Neuron (in vitro differentiated cells): Measurements from ENCODE around the gene BEX5.
A peak's percentile ranks its signal among the peaks of the same experiment; 100 is the strongest.
"Not testable (repeated sequence)": the region's sequence is repeated elsewhere in the genome, so short reads cannot be mapped to it uniquely, and the experiment has no call there.

Source experiments
- H2AFZ ChIP-seq: one replicate; pipeline ENCODE4 v1.6.1; 2013; ENCODE audit warnings: low read depth, mild to moderate bottlenecking, inconsistent platforms, low read length, moderate library complexity
- H3K27me3 ChIP-seq: one replicate; pipeline ENCODE4 v1.6.1; 2013; ENCODE audit warnings: low read length; ENCODE audit not compliant: insufficient read depth
- H3K36me3 ChIP-seq: one replicate; pipeline ENCODE4 v1.6.1; 2013; ENCODE audit warnings: low read length; ENCODE audit not compliant: insufficient read depth
- H3K4me1 ChIP-seq: one replicate; pipeline ENCODE4 v1.6.1; 2013; ENCODE audit warnings: low read length; ENCODE audit not compliant: insufficient read depth
- H3K4me3 ChIP-seq: 2 replicates; pipeline ENCODE4 v1.5.1; 2013; ENCODE audit warnings: mild to moderate bottlenecking, low read length, moderate library complexity
- H3K9me3 ChIP-seq: one replicate; pipeline ENCODE4 v1.6.1; 2013; ENCODE audit warnings: low read length

The BEX5 gene

DNA sequence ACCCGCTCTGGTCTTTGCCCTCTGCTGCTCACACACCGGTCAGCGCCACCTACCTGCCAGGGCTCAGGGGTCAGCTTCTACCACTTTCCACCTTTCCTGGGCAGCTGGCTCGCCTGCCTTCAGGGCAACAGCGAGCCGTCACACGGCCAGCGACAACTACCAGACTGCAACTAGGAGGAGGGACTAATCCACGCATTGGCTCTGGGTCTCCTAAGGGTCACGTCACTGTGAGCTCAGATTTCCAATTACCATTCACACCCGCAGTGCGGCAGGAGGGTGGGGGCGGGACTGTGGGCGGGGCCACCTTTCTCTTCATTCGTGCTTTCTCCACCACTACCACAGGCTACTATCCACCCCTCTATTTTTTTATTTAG is at the start of gene BEX5:
BEX5 (minus strand) TSS at position 172 of the 374 bp plus-strand sequence. CDS start 1,712 bp downstream, outside the sequence.
- no peak within 1 kb of the TSS for H2AFZ ChIP-seq
- H3K4me1 ChIP-seq = no peaks in the 10 kb centered on the region
- no peak within 1 kb of the TSS for H3K4me3 ChIP-seq
- peaks cover 7% of the 10 kb centered on the region for H3K27me3 ChIP-seq
- H3K36me3 ChIP-seq = no peaks in the 10 kb centered on the region
- no peaks in the 10 kb centered on the region for H3K9me3 ChIP-seq

DNA sequence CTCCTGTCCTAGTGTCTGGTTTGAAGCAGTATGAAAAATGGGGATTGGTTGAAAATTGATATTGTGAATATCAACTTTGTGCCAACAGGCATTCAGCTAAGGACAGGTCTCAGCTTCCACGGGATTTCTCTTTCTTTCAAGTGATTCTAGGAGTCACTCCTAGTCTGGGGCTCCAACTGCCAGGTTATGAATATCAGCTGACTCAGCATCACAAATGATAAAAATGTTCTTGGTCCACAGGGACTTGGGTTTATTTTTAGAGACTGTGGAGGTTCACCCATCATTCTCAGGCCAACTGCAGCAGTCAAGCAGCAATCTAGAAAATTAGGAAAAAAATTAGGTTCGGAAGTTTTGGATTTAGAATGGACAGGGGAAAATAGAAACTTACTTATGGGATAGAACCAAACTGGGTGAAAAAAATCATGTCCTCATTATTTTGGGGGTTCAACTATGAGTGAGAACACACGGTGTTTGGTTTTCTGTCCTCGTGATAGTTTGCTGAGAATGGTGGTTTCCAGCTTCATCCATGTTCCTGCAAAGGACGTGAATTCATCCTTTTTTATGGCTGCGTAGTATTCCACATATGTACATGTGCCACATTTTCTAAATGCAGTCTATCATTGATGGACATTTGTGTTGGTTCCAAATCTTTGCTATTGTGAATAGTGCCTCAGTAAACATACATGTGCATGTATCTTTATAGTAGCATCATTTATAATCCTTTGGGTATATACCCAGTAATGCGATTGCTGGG is 30.4 kb upstream of the BEX5 start:
- Histone ChIP-seq H3K4me3 (no peak overlapping the region), H3K4me1 (no peaks in the 10 kb centered on the region), H3K27me3 (no peaks in the 10 kb centered on the region), H3K9me3 (no peaks in the 10 kb centered on the region), H3K36me3 (no peaks in the 10 kb centered on the region), H2AFZ (no peak overlapping the region)

DNA sequence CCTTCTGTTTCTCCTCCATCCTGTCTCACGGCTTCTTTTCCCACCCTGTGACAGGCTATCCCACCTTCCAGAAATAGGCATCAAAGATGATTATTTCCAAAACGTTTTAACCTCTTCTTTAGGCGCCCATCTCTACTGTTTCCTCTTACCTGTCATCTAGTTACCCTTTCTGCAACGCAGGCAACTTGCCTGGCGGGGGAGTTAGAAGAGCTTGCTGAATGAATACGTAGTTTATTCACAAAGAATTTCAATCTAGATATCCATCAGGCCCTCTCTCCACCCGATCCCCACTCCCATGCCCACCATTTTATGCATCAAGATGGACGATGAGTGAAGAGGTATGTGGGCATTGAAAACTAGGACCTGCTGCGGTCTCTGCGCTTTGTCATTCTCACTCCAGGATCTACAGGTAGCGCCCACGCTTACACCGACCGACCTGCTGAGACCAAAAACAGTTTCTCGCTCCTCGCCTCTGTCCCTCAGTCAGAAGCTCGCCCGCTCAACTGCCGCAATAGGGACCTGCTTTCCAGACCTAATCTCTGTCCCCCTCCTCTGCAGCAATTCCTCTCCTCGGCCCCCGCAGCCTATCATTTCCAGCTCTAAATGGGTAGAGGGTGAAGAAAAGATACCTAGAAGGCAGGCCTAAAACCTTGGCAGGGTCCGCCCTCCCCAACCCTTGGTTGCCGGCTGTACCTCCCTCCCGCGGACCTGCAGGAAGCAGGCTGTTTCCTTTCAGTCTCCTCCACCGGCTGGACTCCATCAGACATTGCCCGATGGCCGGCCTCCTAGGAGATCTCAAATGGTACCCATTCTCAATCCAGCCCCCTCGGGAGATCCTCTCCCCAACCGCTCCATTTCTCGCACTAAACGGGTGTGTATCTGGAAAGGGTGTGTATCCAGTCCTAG is 624 bp downstream of the BEX5 start:
- Histone ChIP-seq H3K36me3 (no peaks in the 10 kb centered on the region), H3K27me3 (peaks cover 7% of the 10 kb centered on the region), H3K9me3 (no peaks in the 10 kb centered on the region), H3K4me1 (no peaks in the 10 kb centered on the region), H3K4me3 (no peak overlapping the region), H2AFZ (no peak overlapping the region)

DNA sequence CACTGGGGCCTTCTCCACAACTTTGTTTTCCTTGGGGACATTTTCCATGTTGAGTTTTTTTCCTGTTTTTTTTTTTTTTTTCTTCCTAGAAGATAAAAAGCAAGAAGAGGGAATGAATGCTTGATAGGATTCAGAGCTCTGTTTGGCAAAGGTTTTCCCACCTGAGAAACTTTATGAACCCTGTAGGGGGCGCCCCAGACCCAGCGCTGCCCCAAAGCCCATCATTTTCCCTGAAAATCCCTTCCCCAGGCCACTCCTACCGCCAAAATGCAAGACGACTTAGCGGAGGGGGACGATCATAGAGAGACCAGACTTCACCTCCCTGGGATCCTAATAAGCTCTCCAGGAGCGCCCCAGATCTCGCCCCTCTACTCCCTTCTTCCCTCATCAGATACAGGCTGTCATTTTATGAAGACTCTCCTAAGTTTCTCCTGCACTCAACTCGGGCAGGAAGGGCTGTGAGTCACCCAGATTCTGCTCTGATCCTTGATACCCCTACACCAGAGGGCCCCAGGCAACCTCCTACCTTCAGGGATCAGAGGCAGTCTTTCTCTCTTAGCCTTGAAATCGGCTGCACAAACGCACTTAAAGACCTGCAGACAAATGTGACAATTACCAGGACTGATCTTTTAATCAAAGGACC is 1.4 kb downstream of the BEX5 start:
- H3K36me3 ChIP-seq = no peaks in the 10 kb centered on the region
- peaks cover 7% of the 10 kb centered on the region for H3K27me3 ChIP-seq
- no peaks in the 10 kb centered on the region for H3K9me3 ChIP-seq
- H3K4me1 ChIP-seq = no peaks in the 10 kb centered on the region
- H2AFZ ChIP-seq = no peak overlapping the region
- no peak overlapping the region for H3K4me3 ChIP-seq

- H3K4me1 ChIP-seq, H3K27me3 ChIP-seq, H3K9me3 ChIP-seq, H2AFZ ChIP-seq, H3K4me3 ChIP-seq, H3K36me3 ChIP-seq: not testable (repeated sequence)
Measured at GRCh38 chrX:102142274-102142673, 13.5 kb downstream of the BEX5 start, which contains the start of gene TCEAL6. TCEAL6 (minus strand) TSS chrX:102142481.

DNA sequence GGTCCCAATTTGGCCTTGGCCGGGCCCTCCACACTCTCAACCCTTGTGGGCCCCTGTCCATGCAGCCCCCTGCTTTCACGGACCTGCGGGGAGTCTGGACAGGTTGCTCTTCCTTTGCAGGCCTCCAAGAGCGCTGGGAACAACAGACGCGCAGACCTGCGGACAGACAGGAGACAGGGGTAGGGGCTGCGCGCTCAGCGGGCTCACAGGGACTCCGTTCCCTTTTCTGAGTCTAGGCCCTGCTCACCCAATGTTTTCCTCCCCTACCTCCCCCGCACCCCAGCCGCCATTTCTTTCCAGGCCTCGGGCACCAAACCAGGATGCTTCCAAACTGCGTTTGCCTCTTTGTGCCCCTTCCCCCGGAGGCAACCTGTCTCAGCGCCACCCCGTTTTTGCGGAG is 14.1 kb downstream of the BEX5 start:
- H3K4me1 ChIP-seq, H3K36me3 ChIP-seq, H2AFZ ChIP-seq, H3K27me3 ChIP-seq, H3K4me3 ChIP-seq, H3K9me3 ChIP-seq: not testable (repeated sequence)

DNA sequence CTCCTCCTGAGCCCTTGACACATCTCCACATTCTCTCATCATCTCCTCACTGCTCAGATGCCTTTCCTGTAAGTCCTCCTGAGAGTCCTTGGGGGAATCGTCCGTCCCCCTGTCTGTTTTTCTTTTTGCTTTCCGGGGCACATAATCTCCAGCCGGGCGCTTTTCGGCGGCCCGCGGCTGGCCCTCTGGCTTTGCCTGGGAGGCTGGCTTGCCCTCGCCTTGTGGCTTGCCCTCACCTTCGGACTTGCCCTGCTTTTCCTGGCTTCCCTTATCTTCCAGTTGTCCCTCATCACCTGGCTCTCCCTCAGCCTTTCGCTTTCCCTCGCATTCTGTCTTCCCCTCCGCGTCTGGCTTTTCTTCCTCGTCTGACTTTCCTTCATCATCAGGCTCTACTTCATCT is 14.9 kb downstream of the BEX5 start:
- H2AFZ ChIP-seq, H3K9me3 ChIP-seq, H3K4me1 ChIP-seq, H3K4me3 ChIP-seq, H3K27me3 ChIP-seq, H3K36me3 ChIP-seq: not testable (repeated sequence)

- no peaks in the 10 kb centered on the region for H3K9me3 ChIP-seq
Measured at GRCh38 chrX:102138064-102138463, 17.7 kb downstream of the BEX5 start.

DNA sequence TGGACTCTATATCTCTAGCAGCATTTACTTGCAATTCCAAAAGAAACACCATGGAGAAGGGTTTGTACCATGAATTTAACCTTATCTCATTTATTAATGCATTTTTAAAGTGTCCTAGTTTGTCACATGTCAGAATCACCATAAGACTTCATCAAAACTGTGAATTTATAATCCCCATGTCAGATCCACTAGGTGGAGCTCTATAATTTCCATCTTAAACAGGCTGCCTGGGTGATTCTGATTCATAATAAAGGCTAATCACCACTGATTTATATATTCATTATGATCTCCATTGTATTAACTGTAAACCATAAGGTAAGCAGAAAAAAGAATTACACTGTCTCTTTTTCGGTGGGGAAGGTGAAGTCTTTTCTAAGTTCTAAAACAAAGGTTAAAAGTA is 26.3 kb downstream of the BEX5 start:
- Histone ChIP-seq H2AFZ (no peak overlapping the region), H3K4me3 (no peak overlapping the region), H3K36me3 (no peaks in the 10 kb centered on the region), H3K4me1 (no peaks in the 10 kb centered on the region), H3K9me3 (no peaks in the 10 kb centered on the region), H3K27me3 (peaks cover 13% of the 10 kb centered on the region)

More at GRCh38 chrX:102138064-102138463, 17.7 kb downstream of the BEX5 start:
- H3K4me3 ChIP-seq = no peak overlapping the region
- no peak overlapping the region for H2AFZ ChIP-seq
- no peaks in the 10 kb centered on the region for H3K4me1 ChIP-seq
- peaks cover 2% of the 10 kb centered on the region for H3K27me3 ChIP-seq
- H3K36me3 ChIP-seq = no peaks in the 10 kb centered on the region

GRCh38 chrX:102126863-102127262 is 28.9 kb downstream of the BEX5 start:
- Histone ChIP-seq H3K4me1 (no peaks in the 10 kb centered on the region), H2AFZ (no peak overlapping the region), H3K9me3 (no peaks in the 10 kb centered on the region), H3K4me3 (no peak overlapping the region), H3K36me3 (no peaks in the 10 kb centered on the region), H3K27me3 (peaks cover 13% of the 10 kb centered on the region)

DNA sequence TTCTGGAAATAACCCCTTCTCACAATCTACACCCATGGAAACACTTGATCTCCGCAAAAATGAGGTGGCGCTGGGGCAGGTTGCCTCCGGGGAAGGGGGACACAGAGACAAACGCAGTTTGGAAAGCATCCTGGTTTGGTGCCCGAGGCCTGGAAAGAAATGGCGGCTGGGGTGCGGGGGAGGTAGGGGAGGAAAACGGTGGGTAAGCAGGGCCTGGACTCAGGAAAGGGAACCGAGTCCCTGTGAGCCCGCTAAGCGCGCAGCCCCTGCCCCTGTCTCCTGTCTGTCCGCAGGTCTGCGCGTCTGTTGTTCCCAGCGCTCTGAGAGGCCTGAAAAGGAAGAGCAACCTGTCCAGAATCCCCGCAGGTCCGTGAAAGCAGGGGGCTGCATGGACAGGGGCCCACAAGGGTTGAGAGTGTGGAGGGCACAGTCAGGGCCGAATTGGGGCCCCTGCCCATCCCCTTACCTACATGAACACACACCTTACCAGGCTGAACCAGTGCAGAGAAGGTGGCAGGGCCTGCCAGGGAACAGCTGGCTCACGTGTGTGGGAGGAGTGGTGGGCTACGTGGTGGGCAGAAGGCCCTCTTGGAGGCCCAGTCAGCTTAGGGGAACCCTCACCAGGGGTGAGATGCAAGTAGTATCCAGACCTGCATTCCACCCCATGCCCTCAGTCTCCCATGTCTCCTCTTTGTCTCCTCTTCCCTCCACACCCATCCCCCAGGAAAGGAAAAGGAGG is 29.5 kb downstream of the BEX5 start:
- not testable (repeated sequence) for H3K36me3 ChIP-seq, H3K9me3 ChIP-seq, H2AFZ ChIP-seq, H3K4me1 ChIP-seq
- Histone ChIP-seq H3K4me3 (peak overlapping the region; percentile 16), H3K27me3 (peaks cover 13% of the 10 kb centered on the region)

DNA sequence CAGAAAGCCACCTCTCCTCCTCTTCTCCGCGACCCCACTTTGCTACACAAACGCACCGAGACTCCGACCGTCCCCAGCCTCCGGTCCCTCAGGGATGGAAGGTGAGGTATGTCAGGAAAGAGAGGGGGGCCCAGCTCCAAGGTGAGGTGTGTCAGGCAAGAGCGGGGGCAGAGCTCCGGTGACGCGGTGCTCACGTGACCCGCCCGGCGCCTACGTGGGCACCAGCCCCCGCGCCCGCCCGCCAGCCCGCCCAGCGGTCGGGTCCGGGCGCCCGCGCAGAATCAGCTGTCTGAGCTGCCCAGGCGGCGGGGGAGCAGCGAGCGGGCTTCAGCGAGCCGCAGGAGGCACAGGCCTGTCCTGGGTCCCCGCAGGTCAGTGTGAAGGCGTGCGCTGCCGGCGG is 30.3 kb downstream of the BEX5 start, which contains the start of gene TCEAL2:
TCEAL2 (plus strand) TSS at position 244 of the 400 bp plus-strand sequence. CDS start 1,152 bp downstream, outside the sequence.
- Histone ChIP-seq H3K27me3 (peaks cover 13% of the 10 kb centered on the region), H3K4me3 (peak within 1 kb of the TSS; percentile 37)
- H3K4me1 ChIP-seq, H2AFZ ChIP-seq, H3K9me3 ChIP-seq, H3K36me3 ChIP-seq: not testable (repeated sequence)
